Bronchial epithelial cell (primary cell): ENCODE data around the gene FAM229B. TPM values are rescaled to one million over a fixed set of nuclear protein-coding genes. Genes with fewer than 3 reads are reported as not detected.
"Not testable (repeated sequence)": the region's sequence is repeated elsewhere in the genome, so short reads cannot be mapped to it uniquely, and the experiment has no call there.

Experiments used
- DNase-seq: peaks from one replicate; pipeline ENCODE4 v3.0.0-alpha.2; 2010; ENCODE audit warnings: low read depth
- FAIRE-seq: peaks from 2 replicates; lab custom pipeline; 2011; peaks lifted over from hg19 to GRCh38; lab: Jason Lieb, UNC
- H3K27me3 ChIP-seq: 2 replicates; pipeline ENCODE4 v1.5.1; 2011; ENCODE audit warnings: low read length; ENCODE audit not compliant: control insufficient read depth, insufficient read depth
- H3K36me3 ChIP-seq: 2 replicates; pipeline ENCODE4 v1.5.1; 2011; ENCODE audit warnings: low read length; ENCODE audit not compliant: control insufficient read depth, insufficient read depth
- H3K4me3 ChIP-seq: 2 replicates; pipeline ENCODE4 v1.5.1; 2011; ENCODE audit warnings: mild to moderate bottlenecking, low read depth, low read length, control low read depth
- CTCF ChIP-seq: IDR thresholded peaks from 2 replicates; pipeline ENCODE4 v1.5.1; 2011; ENCODE audit warnings: mild to moderate bottlenecking, moderate library complexity, low read length, control low read depth, inconsistent platforms; ENCODE audit not compliant: insufficient read depth, severe bottlenecking
- total RNA-seq: library from RNA; depleted of rRNA; stranded (reverse); fragments of >200 nt; gene quantifications from 2 replicates; pipeline ENCODE4 v1.2.1, GENCODE V29; 2014

The FAM229B gene
- total RNA-seq, 1 donor from 2014 or later = 1.6 TPM

- no peak for FAIRE-seq
- no peaks in the 10 kb centered on the region for H3K27me3 ChIP-seq
Observed at GRCh38 chr6:112081569-112081968, 5.8 kb upstream of the FAM229B start.

GRCh38 chr6:112085286-112086065 is 1.9 kb upstream of the FAM229B start:
- TF ChIP-seq CTCF = no peak
- DNase-seq (no peak), FAIRE-seq (no peak)
- H3K27me3 ChIP-seq = no peaks in the 10 kb centered on the region
- no peak overlapping the region for H3K4me3 ChIP-seq
- peaks cover 2% of the 10 kb centered on the region for H3K36me3 ChIP-seq

More at GRCh38 chr6:112081569-112081968, 5.8 kb upstream of the FAM229B start:
- DNase-seq = no peak
- no peak for TF ChIP-seq CTCF
- Histone ChIP-seq H3K4me3 (no peak overlapping the region), H3K36me3 (peaks cover 3% of the 10 kb centered on the region)

- Histone ChIP-seq H3K36me3 (peaks cover 2% of the 10 kb centered on the region), H3K4me3 (peak overlapping the region; percentile 71), H3K27me3 (no peaks in the 10 kb centered on the region)
- DNase-seq (peak; percentile 77), FAIRE-seq (no peak)
- TF ChIP-seq CTCF = peak; percentile 28
Observed at GRCh38 chr6:112086744-112087135, 651 bp upstream of the FAM229B start.

GRCh38 chr6:112087916-112088315 is 525 bp downstream of the FAM229B start:
- peaks cover 2% of the 10 kb centered on the region for H3K36me3 ChIP-seq
- TF ChIP-seq CTCF = no peak
- DNase-seq = no peak
- FAIRE-seq = no peak
- H3K4me3 ChIP-seq = peak overlapping the region; percentile 71
- H3K27me3 ChIP-seq = no peaks in the 10 kb centered on the region

GRCh38 chr6:112096901-112097300 is 9.5 kb downstream of the FAM229B start:
- DNase-seq = no peak
- Histone ChIP-seq H3K4me3 (no peak overlapping the region), H3K27me3 (no peaks in the 10 kb centered on the region), H3K36me3 (no peaks in the 10 kb centered on the region)
- no peak for FAIRE-seq
- no peak for TF ChIP-seq CTCF

- Histone ChIP-seq H3K4me3 (no peak overlapping the region), H3K36me3 (no peaks in the 10 kb centered on the region), H3K27me3 (no peaks in the 10 kb centered on the region)
- no peak for TF ChIP-seq CTCF
- FAIRE-seq (no peak), DNase-seq (no peak)
Observed at GRCh38 chr6:112100561-112100960, 13.2 kb downstream of the FAM229B start.

GRCh38 chr6:112106026-112106425 is 18.6 kb downstream of the FAM229B start:
- H3K27me3 ChIP-seq, H3K36me3 ChIP-seq, H3K4me3 ChIP-seq, DNase-seq, FAIRE-seq: not testable (repeated sequence)
